IMR-90 (cell line): ENCODE measurements around the gene TMEM126B. TPM values are rescaled to one million over a fixed set of nuclear protein-coding genes. Genes with fewer than 3 reads are reported as not detected.

Experiments
- ATAC-seq: fragments of 200-7000 bp; cut with Tn5 transposase; 2 replicates; pipeline ENCODE4 v1.9.1; 2020; ENCODE audit warnings: low read depth, mild to moderate bottlenecking, moderate library complexity
- BruUV-seq: library from RNA; stranded (reverse); fragments of 400-500 nt; replicated peaks from 2 replicates; lab custom pipeline; 2021; lab: Mats Ljungman, UMichigan
- CTCF ChIA-PET: fragments of 300-600 bp; formaldehyde crosslinking; extraction: SDS; loops from one replicate; lab custom pipeline; 2021; ENCODE audit warnings: antibody characterized with exemption; lab: Yijun Ruan, JAX
- POLR2A ChIA-PET: fragments of 300-600 bp; sonication (Branson Sonifier 250); formaldehyde crosslinking; loops from one replicate; lab custom pipeline; 2022; ENCODE audit warnings: antibody characterized with exemption; ENCODE audit not compliant: unreplicated experiment; lab: Charles Lee
- DNase-seq: peaks from one replicate; pipeline ENCODE4 v3.0.0; 2013
- H2AFZ ChIP-seq: replicated peaks from 2 replicates; pipeline ENCODE3; 2013; ENCODE audit warnings: low read length, mild to moderate bottlenecking; ENCODE audit not compliant: poor library complexity
- H2AK5ac ChIP-seq: 2 replicates; pipeline ENCODE4 v1.6.1; 2013; ENCODE audit warnings: low read depth, low read length, inconsistent platforms
- H2AK9ac ChIP-seq: replicated peaks from 2 replicates; pipeline ENCODE3; 2013; ENCODE audit warnings: mild to moderate bottlenecking, low read depth, low read length, moderate library complexity; ENCODE audit not compliant: poor library complexity
- H2BK120ac ChIP-seq: 2 replicates; pipeline ENCODE4 v1.6.1; 2013; ENCODE audit warnings: low read depth, low read length, inconsistent platforms
- H2BK15ac ChIP-seq: 3 replicates; pipeline ENCODE4 v1.6.1; 2013; ENCODE audit warnings: low read depth, low read length, inconsistent platforms
- H2BK20ac ChIP-seq: 2 replicates; pipeline ENCODE4 v1.6.1; 2013; ENCODE audit warnings: low read depth, mild to moderate bottlenecking, inconsistent platforms, low read length, moderate library complexity
- H2BK5ac ChIP-seq: 2 replicates; pipeline ENCODE4 v1.6.1; 2013; ENCODE audit warnings: mild to moderate bottlenecking, low read depth, low read length, inconsistent platforms; ENCODE audit not compliant: poor library complexity, severe bottlenecking
- H3K14ac ChIP-seq: replicated peaks from 2 replicates; pipeline ENCODE4 v1.6.1; 2013; ENCODE audit warnings: low read depth, low read length, inconsistent platforms
- H3K18ac ChIP-seq: 2 replicates; pipeline ENCODE4 v1.6.1; 2013; ENCODE audit warnings: low read depth, low read length, control low read depth
- H3K23ac ChIP-seq: 2 replicates; pipeline ENCODE4 v1.6.1; 2013; ENCODE audit warnings: low read depth, low read length, inconsistent platforms
- H3K27ac ChIP-seq: 2 replicates; pipeline ENCODE4 v1.5.1; 2013; ENCODE audit warnings: mild to moderate bottlenecking, control low read depth, low read length; ENCODE audit not compliant: insufficient read depth
- H3K27me3 ChIP-seq: 2 replicates; pipeline ENCODE4 v1.6.1; 2013; ENCODE audit warnings: low read length; ENCODE audit not compliant: control insufficient read depth, insufficient read depth
- H3K36me3 ChIP-seq: 2 replicates; pipeline ENCODE4 v1.6.1; 2013; ENCODE audit warnings: low read length, mixed read lengths; ENCODE audit not compliant: control insufficient read depth, insufficient read depth
- H3K4ac ChIP-seq: 2 replicates; pipeline ENCODE4 v1.6.1; 2013; ENCODE audit warnings: low read depth, low read length, inconsistent platforms
- H3K4me1 ChIP-seq: 2 replicates; pipeline ENCODE4 v1.6.1; 2013; ENCODE audit warnings: low read length, mixed read lengths; ENCODE audit not compliant: control insufficient read depth, insufficient read depth
- H3K4me2 ChIP-seq: 2 replicates; pipeline ENCODE4 v1.6.1; 2013; ENCODE audit warnings: low read depth, mild to moderate bottlenecking, control low read depth, low read length, moderate library complexity
- H3K4me3 ChIP-seq: 2 replicates; pipeline ENCODE4 v1.5.1; 2013; ENCODE audit warnings: low read depth, mild to moderate bottlenecking, control low read depth, low read length, moderate library complexity; ENCODE audit not compliant: insufficient read depth
- H3K56ac ChIP-seq: 2 replicates; pipeline ENCODE4 v1.6.1; 2013; ENCODE audit warnings: low read length, inconsistent platforms; ENCODE audit not compliant: insufficient read depth; ENCODE audit errors: extremely low read depth
- H3K79me1 ChIP-seq, 2 experiments: 2 replicates each; pipeline ENCODE4 v1.6.1; 2013; ENCODE audit warnings: low read length in 2 of 2, inconsistent platforms in 1 of 2, low read depth in 1 of 2
- H3K9ac ChIP-seq: 2 replicates; pipeline ENCODE4 v1.6.1; 2013; ENCODE audit warnings: low read depth, low read length, control low read depth
- H3K9me1 ChIP-seq: 2 replicates; pipeline ENCODE4 v1.6.1; 2013; ENCODE audit warnings: low read length, inconsistent platforms; ENCODE audit not compliant: insufficient read depth
- H3K9me3 ChIP-seq: 2 replicates; pipeline ENCODE4 v1.6.1; 2013; ENCODE audit warnings: low read length; ENCODE audit not compliant: control insufficient read depth, insufficient read depth
- H4K20me1 ChIP-seq: 2 replicates; pipeline ENCODE4 v1.6.1; 2013; ENCODE audit warnings: low read length, inconsistent platforms; ENCODE audit not compliant: insufficient read depth
- H4K5ac ChIP-seq: 2 replicates; pipeline ENCODE4 v1.6.1; 2013; ENCODE audit warnings: mild to moderate bottlenecking, low read depth, low read length, control low read depth
- H4K8ac ChIP-seq, 2 experiments: 2 replicates each; pipeline ENCODE4 v1.6.1; 2013; ENCODE audit warnings: low read depth in 2 of 2, low read length in 2 of 2, control low read depth in 1 of 2, inconsistent platforms in 1 of 2
- H4K91ac ChIP-seq: 2 replicates; pipeline ENCODE4 v1.6.1; 2013; ENCODE audit warnings: low read depth, low read length, inconsistent platforms; ENCODE audit not compliant: insufficient read depth
- CHD1 ChIP-seq: IDR thresholded peaks from 2 replicates; pipeline ENCODE4 v1.6.1; 2012; ENCODE audit warnings: low read depth, low read length, improper control_type of control experiment
- FOS ChIP-seq: fragments of 150-350 bp; IDR thresholded peaks from 2 replicates; pipeline ENCODE4 v1.6.1; 2016; ENCODE audit warnings: low read depth, low read length
- MAFK ChIP-seq: IDR thresholded peaks from 2 replicates; pipeline ENCODE4 v1.6.1; 2012; ENCODE audit warnings: low read depth, low read length, improper control_type of control experiment
- MXI1 ChIP-seq: IDR thresholded peaks from 2 replicates; pipeline ENCODE4 v1.6.1; 2012; ENCODE audit warnings: low read depth, mild to moderate bottlenecking, low read length, moderate library complexity, borderline replicate concordance
- NFE2L2 ChIP-seq: fragments of 150-350 bp; IDR thresholded peaks from 2 replicates; pipeline ENCODE4 v1.6.1; 2016; ENCODE audit warnings: low read depth, mild to moderate bottlenecking, low read length
- RAD21 ChIP-seq: IDR thresholded peaks from 2 replicates; pipeline ENCODE4 v1.6.1; 2012; ENCODE audit warnings: low read length, improper control_type of control experiment
- RFX5 ChIP-seq: IDR thresholded peaks from 2 replicates; pipeline ENCODE4 v1.8.0; 2012; ENCODE audit warnings: low read depth, mild to moderate bottlenecking, low read length, moderate library complexity
- SMC3 ChIP-seq: fragments of 150-350 bp; IDR thresholded peaks from 2 replicates; pipeline ENCODE4 v1.6.1; 2016; ENCODE audit warnings: low read depth, mild to moderate bottlenecking, antibody characterized with exemption, low read length, moderate library complexity
- WGBS, 2 experiments: methylation state at CpG; one replicate each; pipeline versions ENCODE4 v1.1.5 to v1.1.7; 2013; ENCODE audit warnings: missing lambda C conversion rate in 2 of 2; ENCODE audit not compliant: insufficient read length in 1 of 2; ENCODE audit errors: extremely low coverage in 2 of 2; 5-methylcytosine and 5-hydroxymethylcytosine counted together
- dilution Hi-C: fragments of 300-500 bp; cut with HindIII; formaldehyde crosslinking; loops from one replicate; pipeline ENCODE4 v1.14.3; 2018; ENCODE audit warnings: low sequenced_read_pairs; ENCODE audit not compliant: unreplicated experiment
- in situ Hi-C: fragments of 300-500 bp; cut with MboI; formaldehyde crosslinking; loops from 3 replicates; pipeline ENCODE4 v1.14.3; 2019; ENCODE audit warnings: low sequenced_read_pairs, inconsistent platforms, mixed read lengths
- intact Hi-C: fragments of 100-400 bp; cut with micrococcal nuclease; formaldehyde crosslinking; loops from 2 replicates; pipeline ENCODE4 v1.10.0; 2022
- polyA plus RNA-seq, 3 experiments: library from polyadenylated mRNA; depleted of rRNA; stranded (reverse); fragments of >200 nt; gene quantifications; 2 replicates each; pipeline ENCODE4 v1.2.3, GENCODE V29; 2012; ENCODE audit warnings: low replicate concordance in 1 of 3
- total RNA-seq: library from RNA; depleted of rRNA; stranded (reverse); fragments of >200 nt; gene quantifications from 2 replicates; pipeline ENCODE4 v1.2.3, GENCODE V29; 2012
- TF ChIP-seq, protein P1 (sequence below): conservative IDR thresholded peaks from 2 replicates; pipeline ENCODE4 v1.5.1; 2012; ENCODE audit warnings: mild to moderate bottlenecking, low read depth, low read length, improper control_type of control experiment
- TF ChIP-seq, protein P2 (sequence below): fragments of 150-350 bp; IDR thresholded peaks from 2 replicates; pipeline ENCODE4 v1.6.1; 2016; ENCODE audit warnings: low read depth, mild to moderate bottlenecking, low read length, moderate library complexity, borderline replicate concordance
- TF ChIP-seq, protein P3 (sequence below): fragments of 150-350 bp; IDR thresholded peaks from 2 replicates; pipeline ENCODE4 v1.6.1; 2017; ENCODE audit warnings: mild to moderate bottlenecking, antibody characterized with exemption, low read length, low read depth

Gene TMEM126B
- total and polyA plus RNA-seq, 2 of the 4 experiments (the other 2 are of a cell fraction), result 44.6 to 56.8 TPM

DNA sequence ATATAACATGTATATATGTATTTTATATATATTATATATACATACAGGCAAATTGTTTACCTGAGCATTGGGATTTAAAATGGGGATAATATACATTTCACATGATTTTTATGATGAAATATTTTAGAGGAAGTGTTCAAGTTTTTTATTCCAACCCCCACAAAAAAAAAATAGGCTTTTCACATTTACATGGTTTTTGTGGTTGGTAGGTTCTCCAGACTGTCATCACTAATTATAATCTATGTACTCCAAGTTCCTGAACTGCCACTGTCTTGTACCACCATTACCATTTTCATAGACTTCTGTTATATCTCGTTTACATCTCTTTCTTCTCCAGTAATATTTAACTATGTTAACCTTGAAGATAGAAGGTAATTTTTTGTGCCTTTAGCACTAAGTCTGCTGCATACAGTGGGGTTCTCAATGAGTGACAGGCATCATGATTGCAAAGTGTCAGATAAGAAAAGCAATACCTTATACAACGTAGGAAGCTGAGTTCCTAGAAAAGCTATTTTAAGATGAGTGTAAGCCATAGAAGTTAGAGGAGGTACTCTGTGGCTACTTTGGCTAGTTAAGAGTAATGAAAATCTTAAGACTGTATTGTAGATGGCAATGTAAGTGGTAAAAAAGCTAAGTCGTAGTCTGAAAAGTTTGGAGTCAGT lies 24.5 kb downstream of the TMEM126B start:
- no peak for DNase-seq
- no peak overlapping the region for H4K91ac ChIP-seq
- in situ Hi-C loops, result no loop called here
- H3K36me3 ChIP-seq, result peaks cover 8% of the 10 kb centered on the region
- no peak overlapping the region for H3K14ac ChIP-seq
- H3K18ac ChIP-seq, result no peak overlapping the region
- H3K27ac ChIP-seq, result no peak overlapping the region
- no peak overlapping the region for H3K4me2 ChIP-seq
- no peaks in the 10 kb centered on the region for H3K4me1 ChIP-seq
- no peak overlapping the region for H2BK5ac ChIP-seq
- WGBS, 2 experiments, result no CpG with 5 or more reads among the region's 3 CpGs
- ATAC-seq, result no peak
- H3K23ac ChIP-seq, result no peak overlapping the region
- ChIA-PET POLR2A (no interaction called here), CTCF (interaction anchor here (0.6 kb wide), 1 partner anchor 546 kb away, joined by 3 read pairs; no protein-coding TSS in a partner anchor)
- BruUV-seq, result no TSS peak
- H2AFZ ChIP-seq, result no peak overlapping the region
- H4K8ac ChIP-seq, result no peak overlapping the region
- no peaks in the 10 kb centered on the region for H3K27me3 ChIP-seq
- no peak overlapping the region for H3K56ac ChIP-seq
- H4K5ac ChIP-seq, result no peak overlapping the region
- no peak overlapping the region for H2AK5ac ChIP-seq
- no peak overlapping the region for H2BK15ac ChIP-seq
- H2AK9ac ChIP-seq, result no peak overlapping the region
- H3K4me3 ChIP-seq, result no peak overlapping the region
- no peaks in the 10 kb centered on the region for H3K9me1 ChIP-seq
- H3K79me1 ChIP-seq, result peaks cover 9 to 43% of the 10 kb centered on the region in 2 experiments
- no peak overlapping the region for H2BK120ac ChIP-seq
- no peak overlapping the region for H2BK20ac ChIP-seq
- intact Hi-C loops, result no loop called here
- peaks cover 6% of the 10 kb centered on the region; the same call in 1 of the 2 replicates for H4K20me1 ChIP-seq
- no peak overlapping the region for H3K9ac ChIP-seq
- H3K9me3 ChIP-seq, result no peaks in the 10 kb centered on the region
- H3K4ac ChIP-seq, result no peak overlapping the region
- dilution Hi-C loops, result no loop called here
- no peak for TF ChIP-seq CHD1
- TF ChIP-seq SMC3, result no peak
- no peak for TF ChIP-seq NFE2L2
- TF ChIP-seq, protein P1, sequence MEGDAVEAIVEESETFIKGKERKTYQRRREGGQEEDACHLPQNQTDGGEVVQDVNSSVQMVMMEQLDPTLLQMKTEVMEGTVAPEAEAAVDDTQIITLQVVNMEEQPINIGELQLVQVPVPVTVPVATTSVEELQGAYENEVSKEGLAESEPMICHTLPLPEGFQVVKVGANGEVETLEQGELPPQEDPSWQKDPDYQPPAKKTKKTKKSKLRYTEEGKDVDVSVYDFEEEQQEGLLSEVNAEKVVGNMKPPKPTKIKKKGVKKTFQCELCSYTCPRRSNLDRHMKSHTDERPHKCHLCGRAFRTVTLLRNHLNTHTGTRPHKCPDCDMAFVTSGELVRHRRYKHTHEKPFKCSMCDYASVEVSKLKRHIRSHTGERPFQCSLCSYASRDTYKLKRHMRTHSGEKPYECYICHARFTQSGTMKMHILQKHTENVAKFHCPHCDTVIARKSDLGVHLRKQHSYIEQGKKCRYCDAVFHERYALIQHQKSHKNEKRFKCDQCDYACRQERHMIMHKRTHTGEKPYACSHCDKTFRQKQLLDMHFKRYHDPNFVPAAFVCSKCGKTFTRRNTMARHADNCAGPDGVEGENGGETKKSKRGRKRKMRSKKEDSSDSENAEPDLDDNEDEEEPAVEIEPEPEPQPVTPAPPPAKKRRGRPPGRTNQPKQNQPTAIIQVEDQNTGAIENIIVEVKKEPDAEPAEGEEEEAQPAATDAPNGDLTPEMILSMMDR, result no peak
- no peak for TF ChIP-seq MXI1
- TF ChIP-seq, protein P2, sequence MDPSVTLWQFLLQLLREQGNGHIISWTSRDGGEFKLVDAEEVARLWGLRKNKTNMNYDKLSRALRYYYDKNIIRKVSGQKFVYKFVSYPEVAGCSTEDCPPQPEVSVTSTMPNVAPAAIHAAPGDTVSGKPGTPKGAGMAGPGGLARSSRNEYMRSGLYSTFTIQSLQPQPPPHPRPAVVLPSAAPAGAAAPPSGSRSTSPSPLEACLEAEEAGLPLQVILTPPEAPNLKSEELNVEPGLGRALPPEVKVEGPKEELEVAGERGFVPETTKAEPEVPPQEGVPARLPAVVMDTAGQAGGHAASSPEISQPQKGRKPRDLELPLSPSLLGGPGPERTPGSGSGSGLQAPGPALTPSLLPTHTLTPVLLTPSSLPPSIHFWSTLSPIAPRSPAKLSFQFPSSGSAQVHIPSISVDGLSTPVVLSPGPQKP, result no peak
- TF ChIP-seq, protein P3, sequence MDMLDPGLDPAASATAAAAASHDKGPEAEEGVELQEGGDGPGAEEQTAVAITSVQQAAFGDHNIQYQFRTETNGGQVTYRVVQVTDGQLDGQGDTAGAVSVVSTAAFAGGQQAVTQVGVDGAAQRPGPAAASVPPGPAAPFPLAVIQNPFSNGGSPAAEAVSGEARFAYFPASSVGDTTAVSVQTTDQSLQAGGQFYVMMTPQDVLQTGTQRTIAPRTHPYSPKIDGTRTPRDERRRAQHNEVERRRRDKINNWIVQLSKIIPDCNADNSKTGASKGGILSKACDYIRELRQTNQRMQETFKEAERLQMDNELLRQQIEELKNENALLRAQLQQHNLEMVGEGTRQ, result no peak
- TF ChIP-seq RFX5, result no peak
- TF ChIP-seq MAFK, result no peak
- no peak for TF ChIP-seq RAD21
- no peak for TF ChIP-seq FOS
